ENCODE data around the gene CLEC7A.

GRCh38 chr12:10070380-10070779 is 59.6 kb downstream of the CLEC7A start:
- TF ChIP-seq CTCF (IDR thresholded peaks at IDR 0.05) = no peak
- no peak for TF ChIP-seq POLR2AphosphoS5 (IDR thresholded peaks at IDR 0.05)
